ENCODE measurements around the gene ITGAD. TPM values are rescaled to one million over a fixed set of nuclear protein-coding genes. Genes with fewer than 3 reads are reported as not detected.

ITGAD gene
- total and polyA plus RNA-seq, 2 of the 4 experiments (the other 2 are of a cell fraction), result not detected

- H2BK20ac ChIP-seq (ENCODE audit: low read depth, low read length), result no peak overlapping the region
- WGBS, 2 experiments (ENCODE audit: extremely low coverage in 2 of 2, insufficient read length in 1 of 2), result 100% methylated on average over 3 of the region's 8 CpGs; no CpG with 5 or more reads in 1 of the 2 experiments
- peak overlapping the region; percentile 57 for H2BK5ac ChIP-seq (ENCODE audit: low read depth, low read length, poor library complexity, severe bottlenecking)
- peak overlapping the region; percentile 94; the same call in 1 of the 2 replicates for H3K4ac ChIP-seq (ENCODE audit: low read depth, low read length)
- no peak for ATAC-seq (ENCODE audit: low read depth)
- H3K4me3 ChIP-seq (ENCODE audit: insufficient read depth, low read depth, low read length), result peak overlapping the region; percentile 52
- no peaks in the 10 kb centered on the region for H3K27me3 ChIP-seq (ENCODE audit: control insufficient read depth, insufficient read depth, low read length)
- H3K9ac ChIP-seq (ENCODE audit: low read depth, low read length), result 0 out of 2 replicates have a peak overlapping the region, but pooled peaks have one; percentile 10
- H3K56ac ChIP-seq (ENCODE audit: extremely low read depth, insufficient read depth, low read length), result no peak overlapping the region
- H2BK120ac ChIP-seq (ENCODE audit: low read depth, low read length), result no peak overlapping the region
- POLR2A ChIA-PET (ENCODE audit: unreplicated experiment), result interaction anchor here (0.6 to 2.5 kb wide), 3 partner anchors 11 to 507 kb away, joined by 3 to 16 read pairs (median 3); partner anchors contain the start of gene TGFB1I1
- peak overlapping the region; percentile 16 to 81; a peak in 3 of 4 replicates for H4K8ac ChIP-seq (ENCODE audit: low read depth in 2 of 2, low read length in 2 of 2)
- H4K5ac ChIP-seq (ENCODE audit: low read depth, low read length), result peak overlapping the region; percentile 22; the same call in 1 of the 2 replicates
- peaks cover 13% of the 10 kb centered on the region for H3K36me3 ChIP-seq (ENCODE audit: control insufficient read depth, insufficient read depth, low read length)
- no peak overlapping the region for H2BK15ac ChIP-seq (ENCODE audit: low read depth, low read length)
- H3K9me1 ChIP-seq (ENCODE audit: insufficient read depth, low read length), result peaks cover 14% of the 10 kb centered on the region; the same call in 1 of the 2 replicates
- H4K20me1 ChIP-seq (ENCODE audit: insufficient read depth, low read length), result peaks cover 24% of the 10 kb centered on the region
- H3K4me1 ChIP-seq (ENCODE audit: control insufficient read depth, insufficient read depth, low read length), result peaks cover 9% of the 10 kb centered on the region
- H3K79me1 ChIP-seq (ENCODE audit: low read depth in 1 of 2, low read length in 2 of 2), result peaks cover 11 to 44% of the 10 kb centered on the region in 2 experiments
- peak overlapping the region; percentile 80 for H3K14ac ChIP-seq (replicated peaks; ENCODE audit: low read depth, low read length)
- peak overlapping the region; percentile 52; the same call in 1 of the 2 replicates for H3K27ac ChIP-seq (ENCODE audit: insufficient read depth, low read length)
- DNase-seq, result peak; percentile 73
- TF ChIP-seq SMC3 (IDR thresholded peaks at IDR 0.05; ENCODE audit: low read depth, low read length), result peak; percentile 54
- peak; percentile 49 for TF ChIP-seq RAD21 (IDR thresholded peaks at IDR 0.05; ENCODE audit: low read length)
- TF ChIP-seq BHLHE40 (IDR thresholded peaks at IDR 0.05; ENCODE audit: low read depth, low read length), result no peak
- TF ChIP-seq, protein P1, sequence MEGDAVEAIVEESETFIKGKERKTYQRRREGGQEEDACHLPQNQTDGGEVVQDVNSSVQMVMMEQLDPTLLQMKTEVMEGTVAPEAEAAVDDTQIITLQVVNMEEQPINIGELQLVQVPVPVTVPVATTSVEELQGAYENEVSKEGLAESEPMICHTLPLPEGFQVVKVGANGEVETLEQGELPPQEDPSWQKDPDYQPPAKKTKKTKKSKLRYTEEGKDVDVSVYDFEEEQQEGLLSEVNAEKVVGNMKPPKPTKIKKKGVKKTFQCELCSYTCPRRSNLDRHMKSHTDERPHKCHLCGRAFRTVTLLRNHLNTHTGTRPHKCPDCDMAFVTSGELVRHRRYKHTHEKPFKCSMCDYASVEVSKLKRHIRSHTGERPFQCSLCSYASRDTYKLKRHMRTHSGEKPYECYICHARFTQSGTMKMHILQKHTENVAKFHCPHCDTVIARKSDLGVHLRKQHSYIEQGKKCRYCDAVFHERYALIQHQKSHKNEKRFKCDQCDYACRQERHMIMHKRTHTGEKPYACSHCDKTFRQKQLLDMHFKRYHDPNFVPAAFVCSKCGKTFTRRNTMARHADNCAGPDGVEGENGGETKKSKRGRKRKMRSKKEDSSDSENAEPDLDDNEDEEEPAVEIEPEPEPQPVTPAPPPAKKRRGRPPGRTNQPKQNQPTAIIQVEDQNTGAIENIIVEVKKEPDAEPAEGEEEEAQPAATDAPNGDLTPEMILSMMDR (conservative IDR thresholded peaks at IDR 0.05; ENCODE audit: low read depth, low read length), result peak; percentile 73
- BruUV-seq (replicated peaks), result TSS peak; percentile 40
- H2AK9ac ChIP-seq (replicated peaks; ENCODE audit: low read depth, low read length, poor library complexity), result peak overlapping the region; percentile 84
- dilution Hi-C loops (cut with HindIII; ENCODE audit: low sequenced_read_pairs, unreplicated experiment), result no loop called here
- H2AK5ac ChIP-seq (ENCODE audit: low read depth, low read length), result peak overlapping the region; percentile 59; the same call in 1 of the 2 replicates
- intact Hi-C loops (cut with micrococcal nuclease), result no loop called here
- H3K9me3 ChIP-seq (ENCODE audit: control insufficient read depth, insufficient read depth, low read length), result no peaks in the 10 kb centered on the region
- in situ Hi-C loops (cut with MboI; ENCODE audit: low sequenced_read_pairs), result loop anchor here (10.0 to 25.0 kb wide), 2 partner anchors 386 to 402 kb away; partner anchors contain the start of genes ZNF267, ZNF646 and ZNF668
- H3K18ac ChIP-seq (ENCODE audit: low read depth, low read length), result no peak overlapping the region
- CTCF ChIA-PET, result interaction anchor here (0.5 to 1.8 kb wide), 5 partner anchors 8 to 336 kb away, joined by 3 to 7 read pairs (median 5); no protein-coding TSS in a partner anchor
- no peak overlapping the region for H3K23ac ChIP-seq (ENCODE audit: low read depth, low read length)
- no peak overlapping the region for H2AFZ ChIP-seq (replicated peaks; ENCODE audit: low read length, poor library complexity)
- peak overlapping the region; percentile 72 for H3K4me2 ChIP-seq (ENCODE audit: low read depth, low read length)
- no peak overlapping the region for H4K91ac ChIP-seq (ENCODE audit: insufficient read depth, low read depth, low read length)
Observed at GRCh38 chr16:31460582-31461002, 67.5 kb downstream of the ITGAD start.
